Measurements from ENCODE around the gene SH3GL2.

GRCh38 chr9:17726298-17726697 is 147.4 kb downstream of the SH3GL2 start:
- no peak for TF ChIP-seq CTCF (IDR thresholded peaks at IDR 0.05)
- no peak for TF ChIP-seq POLR2A (IDR thresholded peaks at IDR 0.05)
- no peak for TF ChIP-seq EP300 (IDR thresholded peaks at IDR 0.05)
